GM10266 (cell line): ENCODE measurements around the gene HTT.

Experiments used
- DNase-seq: peaks from one replicate; pipeline ENCODE4 v3.0.0; 2012; ENCODE audit errors: extremely low spot score
- CTCF ChIP-seq: IDR thresholded peaks from 2 replicates; pipeline ENCODE4 v1.5.1; 2012; ENCODE audit warnings: mild to moderate bottlenecking, low read depth; ENCODE audit not compliant: control insufficient read depth, insufficient read depth; ENCODE audit errors: missing control alignments

HTT gene

DNA sequence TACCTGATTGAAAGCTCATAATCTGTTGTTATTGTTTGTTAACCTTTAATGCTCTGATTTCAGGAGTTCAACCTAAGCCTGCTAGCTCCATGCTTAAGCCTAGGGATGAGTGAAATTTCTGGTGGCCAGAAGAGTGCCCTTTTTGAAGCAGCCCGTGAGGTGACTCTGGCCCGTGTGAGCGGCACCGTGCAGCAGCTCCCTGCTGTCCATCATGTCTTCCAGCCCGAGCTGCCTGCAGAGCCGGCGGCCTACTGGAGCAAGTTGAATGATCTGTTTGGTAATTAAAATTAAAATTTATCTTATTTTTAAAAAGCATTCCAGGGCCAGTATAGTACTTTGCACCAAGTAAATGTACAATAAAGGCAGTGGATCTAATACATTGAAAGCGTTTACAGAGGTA, 137.4 kb downstream of the HTT start:
- no peak for DNase-seq
- no peak for TF ChIP-seq CTCF

GRCh38 chr4:3212391-3213105, 138.1 kb downstream of the HTT start:
- no peak for TF ChIP-seq CTCF
- DNase-seq = no peak

DNA sequence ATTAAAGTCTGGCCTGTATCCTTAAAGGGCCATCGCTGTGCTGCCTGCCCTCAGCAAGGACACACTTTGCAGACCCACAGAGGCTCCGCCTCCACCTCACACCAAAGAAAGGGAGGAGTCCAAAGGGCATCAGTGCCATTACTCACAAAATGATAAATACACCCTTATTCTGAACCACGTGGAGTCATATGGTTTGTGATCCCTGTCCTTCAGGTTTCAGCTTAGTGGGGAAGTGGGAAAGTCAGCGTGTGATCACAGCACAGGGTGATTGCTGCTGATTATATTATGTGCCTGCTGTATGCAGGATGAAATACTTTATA, 138.6 kb downstream of the HTT start:
- no peak for TF ChIP-seq CTCF
- DNase-seq = no peak

- no peak for DNase-seq
- TF ChIP-seq CTCF = no peak
These were observed 139.3 kb downstream of the HTT start for GRCh38 chr4:3213661-3214250.

DNA sequence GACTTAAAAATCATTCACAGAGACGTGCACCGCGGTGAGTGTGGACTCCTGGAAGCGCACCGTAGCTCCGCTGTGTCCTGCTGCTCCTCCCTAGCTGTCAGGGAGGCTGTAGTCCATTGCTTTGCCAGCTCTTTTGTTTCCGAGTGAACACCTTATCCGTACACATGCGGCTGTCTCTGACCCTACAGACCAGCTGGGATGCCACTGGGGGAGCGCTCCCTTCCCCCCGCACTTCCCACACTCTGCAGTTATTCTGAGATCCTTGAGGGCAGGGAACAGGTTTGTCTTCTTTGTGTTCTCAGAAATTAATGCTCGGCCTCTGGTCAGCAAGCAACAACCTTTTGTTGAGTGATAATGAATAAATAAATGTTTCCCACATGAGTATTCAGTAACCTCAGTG, 140.8 kb downstream of the HTT start:
- no peak for DNase-seq
- no peak for TF ChIP-seq CTCF

GRCh38 chr4:3215733-3216132, 141.3 kb downstream of the HTT start:
- no peak for TF ChIP-seq CTCF
- DNase-seq = no peak

- no peak for DNase-seq
- TF ChIP-seq CTCF = no peak
These were observed 142.8 kb downstream of the HTT start for GRCh38 chr4:3217266-3217665.
